CD14-positive monocyte (primary cell): ENCODE results near the gene SPAG8. TPM values are rescaled to one million over a fixed set of nuclear protein-coding genes. Genes with fewer than 3 reads are reported as not detected.

ENCODE experiments used
- DNase-seq, 3 donors: peaks; one replicate each; pipeline ENCODE4 v3.0.0-alpha.2; 2011 to 2022
- H2AFZ ChIP-seq: 2 replicates; pipeline ENCODE4 v1.6.0; 2012; ENCODE audit warnings: mild to moderate bottlenecking, low read depth, low read length, inconsistent platforms; ENCODE audit not compliant: insufficient read depth, poor library complexity, severe bottlenecking
- H3K27ac ChIP-seq, 2 donors: 1 replicate in 1 of 2; 2 replicates in 1 of 2; pipeline ENCODE4 v1.5.1; 2012 to 2013; ENCODE audit warnings: low read length in 2 of 2, control low read depth in 1 of 2, inconsistent platforms in 1 of 2, low read depth in 1 of 2, mild to moderate bottlenecking in 1 of 2
- H3K27me3 ChIP-seq, 2 donors: one replicate each; pipeline versions ENCODE4 v1.6.0 to v1.6.1; 2011 to 2013; ENCODE audit warnings: low read length in 2 of 2; ENCODE audit not compliant: control insufficient read depth in 2 of 2, insufficient read depth in 2 of 2
- H3K36me3 ChIP-seq, 2 donors: replicated peaks in 1 of 2; 1 replicate in 1 of 2; 2 replicates in 1 of 2; pipeline versions ENCODE4 v1.5.1 to v1.6.1; 2012 to 2013; ENCODE audit warnings: low read length in 2 of 2, control low read depth in 1 of 2, inconsistent platforms in 1 of 2, mild to moderate bottlenecking in 1 of 2; ENCODE audit not compliant: insufficient read depth in 2 of 2, control insufficient read depth in 1 of 2
- H3K4me1 ChIP-seq, 2 donors: 1 replicate in 1 of 2; 2 replicates in 1 of 2; pipeline versions ENCODE4 v1.5.1 to v1.6.1; 2012 to 2013; ENCODE audit warnings: low read length in 2 of 2, control low read depth in 1 of 2, inconsistent platforms in 1 of 2, mild to moderate bottlenecking in 1 of 2, moderate library complexity in 1 of 2; ENCODE audit not compliant: insufficient read depth in 2 of 2, control insufficient read depth in 1 of 2
- H3K4me2 ChIP-seq: replicated peaks from 2 replicates; pipeline ENCODE3; 2012; ENCODE audit warnings: low read length, moderate library complexity, mild to moderate bottlenecking; ENCODE audit not compliant: poor library complexity, severe bottlenecking; ENCODE audit errors: extremely low read depth
- H3K4me3 ChIP-seq, 3 experiments: fragments of 200-600 bp in 1 of 3; sonication (generic) in 1 of 3; replicated peaks in 1 of 3; 1 replicate in 2 of 3; 2 replicates in 1 of 3; pipeline ENCODE4 v1.5.1; 2011 to 2013; ENCODE audit warnings: low read length in 3 of 3, mild to moderate bottlenecking in 3 of 3, control low read depth in 2 of 3, low read depth in 2 of 3, inconsistent platforms in 1 of 3, moderate library complexity in 1 of 3
- H3K79me2 ChIP-seq: 2 replicates; pipeline ENCODE4 v1.6.0; 2012; ENCODE audit warnings: mild to moderate bottlenecking, control low read depth, inconsistent platforms, low read length, moderate library complexity; ENCODE audit not compliant: insufficient read depth
- H3K9ac ChIP-seq: 2 replicates; pipeline ENCODE4 v1.6.0; 2017; ENCODE audit warnings: low read length, mild to moderate bottlenecking; ENCODE audit not compliant: insufficient read depth, poor library complexity, severe bottlenecking
- H3K9me3 ChIP-seq, 2 donors: replicated peaks in 1 of 2; 1 replicate in 1 of 2; 2 replicates in 1 of 2; pipeline versions ENCODE4 v1.5.1 to v1.6.1; 2012 to 2013; ENCODE audit warnings: low read length in 2 of 2, control low read depth in 1 of 2; ENCODE audit not compliant: control insufficient read depth in 1 of 2, insufficient read depth in 1 of 2
- H4K20me1 ChIP-seq: 2 replicates; pipeline ENCODE4 v1.6.0; 2012; ENCODE audit warnings: mild to moderate bottlenecking, low read length, control low read depth, moderate library complexity; ENCODE audit not compliant: insufficient read depth
- H3K27ac Mint-ChIP-seq, 7 donors: one replicate each; pipeline ENCODE4 v1.8.0; 2020; ENCODE audit warnings: mild to moderate bottlenecking in 7 of 7, mixed read lengths in 7 of 7, moderate library complexity in 6 of 7, inconsistent platforms in 2 of 7
- H3K27me3 Mint-ChIP-seq, 3 donors: one replicate each; pipeline ENCODE4 v1.8.0; 2021 to 2022; ENCODE audit warnings: low read depth in 3 of 3, mild to moderate bottlenecking in 3 of 3, mixed read lengths in 3 of 3, moderate library complexity in 3 of 3, inconsistent platforms in 1 of 3
- H3K36me3 Mint-ChIP-seq, 2 donors: one replicate each; pipeline ENCODE4 v1.8.0; 2020; ENCODE audit warnings: mixed read lengths in 2 of 2, inconsistent platforms in 1 of 2, mild to moderate bottlenecking in 1 of 2
- H3K4me1 Mint-ChIP-seq: one replicate; pipeline ENCODE4 v1.8.0; 2020; ENCODE audit warnings: mild to moderate bottlenecking, mixed read lengths
- H3K4me3 Mint-ChIP-seq, 2 donors: one replicate each; pipeline ENCODE4 v1.8.0; 2020; ENCODE audit warnings: mild to moderate bottlenecking in 2 of 2, mixed read lengths in 2 of 2, moderate library complexity in 1 of 2
- H3K9me3 Mint-ChIP-seq, 7 donors: one replicate each; pipeline ENCODE4 v1.8.0; 2020 to 2022; ENCODE audit warnings: mixed read lengths in 7 of 7, mild to moderate bottlenecking in 6 of 7, moderate library complexity in 6 of 7, inconsistent platforms in 2 of 7
- WGBS: methylation state at CpG from one replicate; pipeline ENCODE4 v1.1.5; 2013; ENCODE audit warnings: missing lambda C conversion rate; ENCODE audit not compliant: insufficient coverage; 5-methylcytosine and 5-hydroxymethylcytosine counted together
- intact Hi-C, 2 donors: fragments of 100-400 bp; cut with micrococcal nuclease; formaldehyde crosslinking; loops; one replicate each; pipeline versions ENCODE4 v1.15.0 to v1.15.1; 2023
- polyA plus RNA-seq, 3 donors: library from polyadenylated mRNA; depleted of rRNA in 1 of 3; unstranded in 2 of 3; stranded (reverse) in 1 of 3; fragments of 300-500 nt in 2 of 3; fragments of >200 nt in 1 of 3; fragmentation: Illumina TruSeq in 2 of 3; gene quantifications; 1 replicate in 2 of 3; 2 replicates in 1 of 3; pipeline ENCODE4 v1.2.3, GENCODE V29; 2012 to 2021
- TF ChIP-seq, protein P1 (sequence below): fragments of 200-600 bp; IDR thresholded peaks from one replicate; pipeline ENCODE4 v1.8.0; 2022; ENCODE audit warnings: antibody characterized with exemption, mild to moderate bottlenecking

Gene SPAG8
- polyA plus RNA-seq, 3 donors = 0.52 to 2.9 (median 0.68) TPM

GRCh38 chr9:35766997-35767396, 45.1 kb downstream of the SPAG8 start:
- Mint-ChIP-seq H3K27ac (no peak overlapping the region), H3K4me1 (no peaks in the 10 kb centered on the region), H3K36me3 (no peaks in the 10 kb centered on the region), H3K9me3 (peaks cover 0 to 3% (median 3%) of the 10 kb centered on the region in 7 donors), H3K27me3 (peaks cover 0 to 2% (median 0%) of the 10 kb centered on the region in 3 donors), H3K4me3 (no peak overlapping the region)
- no peaks in the 10 kb centered on the region for H3K9me3 ChIP-seq
- H3K36me3 ChIP-seq = no peaks in the 10 kb centered on the region
- TF ChIP-seq, protein P1, sequence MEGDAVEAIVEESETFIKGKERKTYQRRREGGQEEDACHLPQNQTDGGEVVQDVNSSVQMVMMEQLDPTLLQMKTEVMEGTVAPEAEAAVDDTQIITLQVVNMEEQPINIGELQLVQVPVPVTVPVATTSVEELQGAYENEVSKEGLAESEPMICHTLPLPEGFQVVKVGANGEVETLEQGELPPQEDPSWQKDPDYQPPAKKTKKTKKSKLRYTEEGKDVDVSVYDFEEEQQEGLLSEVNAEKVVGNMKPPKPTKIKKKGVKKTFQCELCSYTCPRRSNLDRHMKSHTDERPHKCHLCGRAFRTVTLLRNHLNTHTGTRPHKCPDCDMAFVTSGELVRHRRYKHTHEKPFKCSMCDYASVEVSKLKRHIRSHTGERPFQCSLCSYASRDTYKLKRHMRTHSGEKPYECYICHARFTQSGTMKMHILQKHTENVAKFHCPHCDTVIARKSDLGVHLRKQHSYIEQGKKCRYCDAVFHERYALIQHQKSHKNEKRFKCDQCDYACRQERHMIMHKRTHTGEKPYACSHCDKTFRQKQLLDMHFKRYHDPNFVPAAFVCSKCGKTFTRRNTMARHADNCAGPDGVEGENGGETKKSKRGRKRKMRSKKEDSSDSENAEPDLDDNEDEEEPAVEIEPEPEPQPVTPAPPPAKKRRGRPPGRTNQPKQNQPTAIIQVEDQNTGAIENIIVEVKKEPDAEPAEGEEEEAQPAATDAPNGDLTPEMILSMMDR = no peak
- no peaks in the 10 kb centered on the region for H3K27me3 ChIP-seq
- H3K4me2 ChIP-seq = no peak overlapping the region
- H3K9ac ChIP-seq = no peak overlapping the region
- H2AFZ ChIP-seq = no peak overlapping the region
- no peaks in the 10 kb centered on the region for H4K20me1 ChIP-seq
- no CpG with 5 or more reads among the region's 2 CpGs for WGBS
- no peaks in the 10 kb centered on the region for H3K4me1 ChIP-seq
- no peak overlapping the region for H3K4me3 ChIP-seq
- no peaks in the 10 kb centered on the region for H3K79me2 ChIP-seq
- no peak for DNase-seq
- intact Hi-C loops = no loop called here
- H3K27ac ChIP-seq = no peak overlapping the region

- Histone ChIP-seq H2AFZ (no peak overlapping the region), H3K4me1 (peaks cover 1 to 3% of the 10 kb centered on the region in 2 donors), H4K20me1 (no peaks in the 10 kb centered on the region), H3K27ac (no peak overlapping the region), H3K9ac (no peak overlapping the region), H3K27me3 (no peaks in the 10 kb centered on the region), H3K4me2 (no peak overlapping the region), H3K9me3 (no peaks in the 10 kb centered on the region), H3K79me2 (no peaks in the 10 kb centered on the region), H3K4me3 (no peak overlapping the region), H3K36me3 (no peaks in the 10 kb centered on the region)
- H3K27me3 Mint-ChIP-seq = peaks cover 0 to 4% (median 2%) of the 10 kb centered on the region in 3 donors
- intact Hi-C loops = no loop called here
- H3K27ac Mint-ChIP-seq = no peak overlapping the region
- no CpG with 5 or more reads among the region's 1 CpG for WGBS
- no peaks in the 10 kb centered on the region for H3K36me3 Mint-ChIP-seq
- H3K9me3 Mint-ChIP-seq = peaks cover 0 to 3% (median 3%) of the 10 kb centered on the region in 7 donors
- peaks cover 13% of the 10 kb centered on the region for H3K4me1 Mint-ChIP-seq
- no peak overlapping the region for H3K4me3 Mint-ChIP-seq
- DNase-seq = no peak
- TF ChIP-seq, protein P1 = no peak
These were observed 48.3 kb downstream of the SPAG8 start for GRCh38 chr9:35763803-35764202.
